Measurements from ENCODE around the gene KNG1.
"Not testable (repeated sequence)": the region's sequence is repeated elsewhere in the genome, so short reads cannot be mapped to it uniquely, and the experiment has no call there.

Gene KNG1

DNA sequence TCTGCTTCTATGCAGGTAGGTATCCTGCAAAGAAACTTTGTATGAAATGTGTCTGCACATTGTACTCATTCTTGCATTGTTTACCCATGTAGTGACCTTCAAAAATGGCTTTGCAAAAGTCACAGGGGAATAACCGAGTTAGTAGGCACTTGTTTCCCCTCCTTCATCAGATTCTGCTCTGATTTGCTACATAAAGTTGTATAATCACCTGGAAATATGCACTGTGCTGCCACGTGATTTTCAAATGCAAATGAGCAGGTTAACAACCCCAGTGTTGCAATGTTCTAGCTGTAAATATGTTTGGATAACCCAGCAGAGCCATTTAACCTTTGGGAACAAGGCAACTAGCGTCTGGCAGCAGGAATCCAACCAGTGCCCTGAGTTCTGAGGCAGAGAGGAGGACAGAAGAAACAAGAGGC, at the start of gene KNG1:
TSS of gene KNG1 (plus strand) at position 321 of the 419 bp plus-strand sequence. CDS start 184 bp downstream, outside the sequence.
- no peak for DNase-seq

DNA sequence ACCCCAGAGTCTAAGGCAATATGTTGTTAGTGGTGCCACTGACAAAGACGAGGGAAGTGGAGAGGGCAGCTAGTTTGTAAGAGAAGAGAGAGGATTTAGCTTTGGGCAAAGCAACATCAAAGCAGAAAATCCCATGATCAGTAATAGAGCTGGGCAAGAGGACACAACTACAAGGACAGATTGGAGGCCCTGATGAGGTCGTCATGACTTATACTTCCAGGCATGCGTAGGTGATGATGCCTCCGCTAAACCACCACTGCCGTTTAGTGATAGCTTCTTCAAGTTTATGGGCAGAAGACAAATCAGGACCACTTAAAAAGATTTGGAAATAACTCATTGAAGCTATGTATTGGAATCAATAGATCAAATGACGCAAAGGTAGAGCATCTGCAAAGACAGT, 48.7 kb upstream of the KNG1 start:
- DNase-seq: no peak

DNA sequence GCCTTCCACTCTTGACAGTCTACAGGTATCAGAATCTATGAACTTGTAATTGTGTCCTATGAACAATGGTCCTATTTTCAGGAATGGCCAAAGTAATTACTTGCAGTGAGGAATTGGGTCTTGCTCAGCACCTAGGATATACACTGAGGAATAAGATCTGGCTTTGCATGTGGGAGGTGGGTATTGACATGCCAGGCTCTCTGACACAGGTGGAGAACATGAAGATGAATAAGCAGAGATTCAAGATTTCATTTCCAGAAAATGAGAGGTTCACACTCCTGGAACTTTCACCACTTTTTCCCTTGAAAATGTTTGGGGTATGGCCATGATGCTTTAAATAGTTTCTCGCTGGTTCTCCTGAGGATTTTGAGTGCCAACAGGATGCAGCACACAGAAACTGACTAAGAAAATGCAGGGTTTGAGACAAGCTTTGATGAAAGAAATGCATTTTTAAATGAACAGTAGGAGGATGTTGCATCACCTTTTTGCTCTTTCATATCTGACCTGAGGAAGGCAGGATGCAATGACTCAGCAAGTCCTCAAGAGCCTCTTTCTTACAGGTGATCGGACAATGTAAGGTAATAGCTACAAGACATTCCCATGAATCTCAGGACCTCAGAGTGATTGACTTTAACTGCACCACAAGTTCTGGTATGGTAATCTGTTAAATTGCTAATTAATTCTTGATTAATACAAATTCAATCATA, 47.6 kb upstream of the KNG1 start:
- no peak for DNase-seq

DNA sequence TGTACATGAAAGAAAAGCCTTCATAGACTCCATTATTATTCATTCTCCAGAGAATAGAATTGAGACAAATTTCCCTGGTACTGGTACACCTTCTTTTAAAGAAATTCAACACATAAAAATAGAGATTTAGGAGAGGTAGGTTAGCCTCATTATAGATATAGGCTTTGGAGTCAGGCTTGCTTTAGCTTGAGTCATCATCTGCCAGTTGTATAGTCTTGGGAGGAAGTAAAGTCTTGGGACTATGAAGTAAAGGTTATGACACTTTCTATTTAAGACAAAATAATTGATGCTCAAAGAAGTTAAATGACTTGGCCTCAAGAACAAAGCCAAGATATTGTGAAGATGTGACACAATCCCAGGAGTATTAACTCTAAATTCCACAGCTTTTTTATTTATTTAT, 47.0 kb upstream of the KNG1 start:
- no peak for DNase-seq

- DNase-seq: no peak
These were observed 46.1 kb upstream of the KNG1 start for GRCh38 chr3:186671051-186671450.

DNA sequence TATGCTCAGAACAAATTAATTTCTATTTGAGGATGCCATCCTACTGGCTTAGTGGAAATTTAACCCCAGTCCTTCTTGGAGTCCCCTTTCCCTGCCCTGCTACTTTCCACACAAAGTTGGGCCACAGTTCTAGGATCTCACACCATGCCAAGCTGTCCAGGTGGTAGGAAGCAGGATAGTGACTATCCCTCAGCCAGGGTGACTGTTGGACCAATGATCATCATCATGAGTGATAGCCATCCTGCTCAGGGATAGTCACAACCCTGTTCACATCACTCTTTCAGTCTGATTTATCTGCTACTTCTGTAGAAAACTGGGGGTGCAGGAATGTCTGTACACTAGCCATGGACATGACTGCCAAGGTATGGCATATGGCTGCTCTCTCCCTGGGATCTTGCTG, 38.6 kb upstream of the KNG1 start:
- no peak for DNase-seq

DNA sequence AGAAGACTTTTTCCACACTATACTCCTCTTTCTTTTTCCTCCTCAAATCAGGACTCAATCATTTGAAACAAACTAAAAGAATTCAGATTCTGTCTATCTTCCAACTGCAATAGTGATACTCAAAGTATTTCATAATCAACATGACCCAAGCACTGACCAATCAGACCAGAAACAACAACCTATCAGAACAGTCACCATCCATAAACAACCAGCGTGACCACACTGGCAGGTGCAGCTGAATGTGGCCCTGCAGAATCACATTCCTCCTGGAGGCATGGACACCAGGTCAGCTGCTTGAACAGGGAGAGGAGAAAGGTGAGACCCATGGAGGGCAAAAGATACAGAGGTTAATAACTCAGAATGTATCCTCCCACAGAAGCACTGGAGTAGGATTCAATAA, 38.0 kb upstream of the KNG1 start:
- DNase-seq: no peak

- DNase-seq: no peak
These were observed 36.3 kb upstream of the KNG1 start for GRCh38 chr3:186680869-186681268.

GRCh38 chr3:186682812-186683211, 34.3 kb upstream of the KNG1 start:
- no peak for DNase-seq

- no peak for DNase-seq
These were observed 33.2 kb upstream of the KNG1 start for GRCh38 chr3:186683979-186684378.

DNA sequence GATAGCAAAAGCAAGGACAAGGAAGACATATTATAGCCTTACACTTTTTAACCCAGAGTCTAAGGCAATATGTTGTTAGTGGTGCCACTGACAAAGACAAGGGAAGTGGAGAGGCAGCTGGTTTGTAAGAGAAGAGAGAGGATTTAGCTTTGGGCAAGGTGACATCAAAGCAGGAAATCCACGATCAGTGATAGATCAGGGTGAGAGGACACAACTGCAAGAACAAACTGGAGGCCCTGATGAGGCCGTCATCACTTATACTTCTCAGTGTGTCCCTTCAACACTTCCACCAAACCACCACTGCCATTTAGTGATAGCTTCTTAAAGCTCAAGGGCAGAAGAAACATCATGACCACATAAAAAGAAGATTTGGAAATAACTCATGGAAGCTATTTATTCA, 30.7 kb upstream of the KNG1 start:
- DNase-seq: not testable (repeated sequence)

DNA sequence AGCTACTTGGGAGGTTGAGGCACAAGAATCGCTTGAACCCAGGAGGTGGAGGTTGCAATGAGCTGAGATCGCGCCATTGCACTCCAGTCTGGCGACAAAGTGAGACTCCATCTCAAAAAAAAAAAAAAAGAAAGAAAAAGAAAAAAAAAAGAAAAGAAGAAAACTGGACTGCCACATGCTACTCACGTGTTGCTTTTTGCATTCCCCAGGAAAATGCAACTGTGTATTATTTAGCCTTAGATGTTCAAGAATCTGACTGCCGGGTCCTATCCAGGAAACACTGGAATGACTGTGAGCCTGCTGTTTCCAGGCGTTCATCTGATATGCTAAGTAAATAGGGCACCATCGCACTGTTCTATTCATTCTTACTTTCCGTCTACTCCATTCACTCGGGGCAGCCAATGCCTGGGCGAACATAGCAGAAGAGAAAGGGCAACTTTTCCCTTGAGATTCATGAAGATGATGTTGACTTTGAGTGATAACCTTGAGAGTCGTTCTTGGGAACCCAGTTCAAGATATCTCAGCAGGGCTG, 30.0 kb upstream of the KNG1 start:
- no peak for DNase-seq

- DNase-seq: not testable (repeated sequence)
These were observed 26.9 kb upstream of the KNG1 start for GRCh38 chr3:186690304-186690703.

DNA sequence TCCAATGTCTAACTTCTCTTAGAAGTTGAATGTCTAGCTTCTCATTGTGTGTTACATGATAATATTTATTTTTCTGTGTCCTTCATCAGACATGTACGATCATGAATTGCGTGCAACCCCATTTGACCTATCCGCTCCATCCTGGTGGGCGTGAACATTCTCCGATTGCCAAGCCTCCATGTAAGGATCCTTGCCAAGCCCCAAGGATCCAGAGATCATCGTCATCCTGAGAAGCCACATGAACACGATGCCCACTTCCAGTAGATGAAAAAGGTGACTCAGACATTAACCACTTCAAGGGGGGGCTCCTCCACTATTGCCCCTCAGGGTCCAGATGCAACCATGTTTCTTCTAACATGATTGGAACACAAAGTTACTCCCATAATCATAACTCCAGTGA, 25.5 kb upstream of the KNG1 start:
- DNase-seq: no peak

DNA sequence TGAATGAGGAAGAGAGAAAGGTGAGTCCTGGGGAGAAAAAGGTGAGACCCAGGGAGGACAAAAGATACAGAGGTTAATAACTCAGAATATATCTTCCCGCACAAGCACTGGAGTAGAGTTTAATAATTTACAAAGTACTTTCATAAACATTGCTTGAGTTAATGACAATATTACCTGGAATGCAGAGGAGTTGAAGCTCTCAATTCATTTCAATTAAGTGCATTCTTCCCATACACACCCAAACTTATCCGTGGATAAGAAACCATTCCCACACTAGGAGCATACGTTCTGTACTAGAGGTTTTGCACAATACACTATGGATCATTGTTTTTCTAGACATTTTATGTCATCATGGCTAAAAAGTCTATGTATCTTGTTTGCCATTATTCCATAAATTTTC, 23.3 kb upstream of the KNG1 start:
- no peak for DNase-seq

- DNase-seq: no peak
These were observed 22.7 kb upstream of the KNG1 start for GRCh38 chr3:186694288-186695032.

DNA sequence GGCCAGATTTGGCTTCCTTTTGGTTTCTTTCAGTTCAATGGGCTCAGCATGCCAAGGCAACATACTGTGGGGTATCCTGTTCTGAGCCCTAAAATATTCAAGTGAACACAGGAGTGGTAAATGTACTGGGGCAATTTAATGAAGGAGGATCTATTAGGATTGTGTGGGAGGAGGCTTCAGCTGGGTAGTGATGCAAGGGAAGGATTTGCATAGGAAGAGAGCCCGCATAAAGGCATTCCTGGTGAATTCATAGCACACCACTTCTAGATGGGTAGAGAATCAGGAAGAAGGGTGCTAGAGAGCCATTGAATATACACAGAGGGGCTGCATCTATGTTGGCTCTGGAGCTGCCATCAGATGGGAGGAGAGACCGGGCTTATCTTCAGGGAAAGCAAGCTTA, 20.6 kb upstream of the KNG1 start:
- no peak for DNase-seq

GRCh38 chr3:186697510-186697909, 19.6 kb upstream of the KNG1 start:
- DNase-seq: no peak

DNA sequence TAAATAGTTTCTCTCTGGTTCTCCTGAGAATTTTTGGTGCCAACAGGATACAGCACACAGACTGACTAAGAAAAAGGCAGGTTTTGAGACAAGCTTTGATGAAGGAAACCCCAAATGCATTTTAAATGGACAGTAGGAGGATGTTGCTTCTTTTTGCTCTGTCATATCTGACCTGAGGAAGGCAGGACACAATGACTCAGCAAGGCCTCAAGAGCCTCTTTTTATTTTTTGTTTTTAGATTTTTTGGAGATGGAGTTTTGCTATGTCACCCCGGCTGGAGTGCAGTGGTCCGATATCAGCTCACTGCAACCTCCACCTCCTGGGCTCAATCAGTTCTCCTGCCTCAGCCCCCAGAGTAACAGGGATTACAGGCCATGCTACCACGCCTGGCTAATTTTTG, 16.9 kb upstream of the KNG1 start:
- DNase-seq: no peak

DNA sequence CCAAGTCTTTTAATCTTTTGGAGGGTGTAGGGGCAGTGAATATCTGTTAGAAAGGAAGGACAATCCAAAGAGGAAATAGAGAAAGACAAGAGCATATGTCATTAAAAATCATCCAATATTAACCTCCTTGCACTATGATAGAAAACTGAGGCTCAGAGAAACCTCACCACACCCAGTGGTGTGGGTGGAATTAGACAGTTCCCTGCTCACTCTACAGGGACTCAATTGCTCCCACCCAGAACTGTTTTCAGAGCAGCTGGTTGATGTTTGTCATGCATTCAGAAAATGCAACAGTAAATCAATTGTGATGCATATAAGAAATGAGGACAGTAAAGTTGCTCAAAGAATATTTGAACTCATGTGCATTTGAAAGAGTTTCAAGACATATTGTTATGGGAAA, 14.7 kb upstream of the KNG1 start:
- not testable (repeated sequence) for DNase-seq

- DNase-seq: no peak
These were observed 11.0 kb upstream of the KNG1 start for GRCh38 chr3:186705882-186706780.

GRCh38 chr3:186708983-186709679, 8.0 kb upstream of the KNG1 start:
- DNase-seq: no peak

DNA sequence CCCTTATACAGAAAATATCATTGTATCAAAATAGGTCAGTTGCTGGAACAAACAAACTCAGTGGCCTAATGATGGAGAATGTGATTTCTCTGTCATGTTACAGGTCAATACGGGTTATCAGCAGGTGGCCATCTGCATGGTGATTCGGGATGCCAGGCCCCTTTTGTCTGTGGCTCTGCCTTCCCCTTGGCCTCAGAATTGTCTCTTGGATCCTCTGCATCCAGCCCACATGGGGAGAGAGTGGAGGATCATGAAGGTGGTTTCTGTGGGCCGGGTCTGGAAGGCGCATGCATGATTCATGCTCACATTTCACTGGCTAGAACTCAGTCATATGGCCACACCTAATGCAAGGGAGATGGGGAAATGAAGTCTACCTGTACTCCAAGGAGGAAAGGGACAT, 6.5 kb upstream of the KNG1 start:
- DNase-seq: not testable (repeated sequence)

Data from NCI-H187 (cell line).